Liver (tissue), 9 donors: ENCODE results near the gene ARPP21. TPM values are rescaled to one million over a fixed set of nuclear protein-coding genes. Genes with fewer than 3 reads are reported as not detected.

Source experiments
- DNase-seq: peaks from one replicate; pipeline ENCODE4 v3.0.0-alpha.2; 2017; ENCODE audit warnings: low spot score
- H3K27ac ChIP-seq, 2 donors: one replicate each; pipeline ENCODE4 v1.7.0; 2013; ENCODE audit warnings: inconsistent platforms in 2 of 2, low read length in 2 of 2, control low read depth in 1 of 2, low read depth in 1 of 2, mild to moderate bottlenecking in 1 of 2
- H3K27me3 ChIP-seq, 4 donors: one replicate each; pipeline versions ENCODE4 v1.6.1 to v1.7.0; 2013; ENCODE audit warnings: low read length in 3 of 4, inconsistent platforms in 1 of 4, mild to moderate bottlenecking in 1 of 4, moderate library complexity in 1 of 4; ENCODE audit not compliant: control insufficient read depth in 4 of 4, insufficient read depth in 4 of 4
- H3K36me3 ChIP-seq, 4 donors: one replicate each; pipeline versions ENCODE4 v1.6.1 to v1.7.0; 2013; ENCODE audit warnings: low read length in 3 of 4, mild to moderate bottlenecking in 3 of 4, low read depth in 1 of 4, moderate library complexity in 1 of 4; ENCODE audit not compliant: control insufficient read depth in 4 of 4, insufficient read depth in 3 of 4
- H3K4me1 ChIP-seq, 4 donors: one replicate each; pipeline versions ENCODE4 v1.6.1 to v1.7.0; 2013; ENCODE audit warnings: low read length in 3 of 4, mild to moderate bottlenecking in 3 of 4, moderate library complexity in 1 of 4; ENCODE audit not compliant: control insufficient read depth in 4 of 4, insufficient read depth in 4 of 4
- H3K4me3 ChIP-seq, 3 donors: one replicate each; pipeline versions ENCODE4 v1.6.1 to v1.7.0; 2013; ENCODE audit warnings: low read length in 3 of 3, control low read depth in 1 of 3, low read depth in 1 of 3, mild to moderate bottlenecking in 1 of 3
- H3K9ac ChIP-seq, 2 donors: one replicate each; pipeline ENCODE4 v1.7.0; 2013; ENCODE audit warnings: low read length in 2 of 2, mild to moderate bottlenecking in 2 of 2, moderate library complexity in 2 of 2, control low read depth in 1 of 2, low read depth in 1 of 2
- H3K9me3 ChIP-seq, 4 donors: one replicate each; pipeline versions ENCODE4 v1.6.1 to v1.7.0; 2013; ENCODE audit warnings: low read length in 3 of 4; ENCODE audit not compliant: control insufficient read depth in 4 of 4
- ATF3 ChIP-seq: IDR thresholded peaks from 2 replicates; pipeline ENCODE4 v1.6.1; 2016; ENCODE audit warnings: antibody characterized with exemption
- EGR1 ChIP-seq, 2 donors: IDR thresholded peaks; 2 replicates each; pipeline ENCODE4 v1.6.1; 2016 to 2018; ENCODE audit warnings: antibody characterized with exemption in 2 of 2, low read depth in 2 of 2
- FOXA1 ChIP-seq: IDR thresholded peaks from 2 replicates; pipeline ENCODE4 v1.6.1; 2016; ENCODE audit warnings: antibody characterized with exemption
- FOXA2 ChIP-seq: IDR thresholded peaks from 2 replicates; pipeline ENCODE4 v1.6.1; 2016; ENCODE audit warnings: antibody characterized with exemption
- GABPA ChIP-seq, 2 donors: IDR thresholded peaks in 1 of 2; conservative IDR thresholded peaks in 1 of 2; 2 replicates each; pipeline ENCODE4 v1.6.1; 2016; ENCODE audit warnings: antibody characterized with exemption in 2 of 2, mild to moderate bottlenecking in 1 of 2, moderate library complexity in 1 of 2
- HNF4A ChIP-seq, 2 donors: conservative IDR thresholded peaks; 2 replicates each; pipeline ENCODE4 v1.6.1; 2016; ENCODE audit warnings: antibody characterized with exemption in 2 of 2, mild to moderate bottlenecking in 2 of 2
- HNF4G ChIP-seq: IDR thresholded peaks from 2 replicates; pipeline ENCODE4 v1.6.1; 2016; ENCODE audit warnings: antibody characterized with exemption
- JUND ChIP-seq, 2 donors: IDR thresholded peaks; 2 replicates each; pipeline ENCODE4 v1.6.1; 2016; ENCODE audit warnings: antibody characterized with exemption in 2 of 2
- MAX ChIP-seq: IDR thresholded peaks from 2 replicates; pipeline ENCODE4 v1.6.1; 2016; ENCODE audit warnings: antibody characterized with exemption
- NR2F2 ChIP-seq: IDR thresholded peaks from 2 replicates; pipeline ENCODE4 v1.6.1; 2016; ENCODE audit warnings: antibody characterized with exemption
- RAD21 ChIP-seq, 2 donors: IDR thresholded peaks; 2 replicates each; pipeline ENCODE4 v1.6.1; 2016; ENCODE audit warnings: antibody characterized with exemption in 2 of 2, mild to moderate bottlenecking in 2 of 2
- RXRA ChIP-seq, 2 donors: IDR thresholded peaks; 2 replicates each; pipeline ENCODE4 v1.6.1; 2017 to 2018; ENCODE audit warnings: antibody characterized with exemption in 2 of 2, mild to moderate bottlenecking in 1 of 2
- SP1 ChIP-seq: IDR thresholded peaks from 2 replicates; pipeline ENCODE4 v1.6.1; 2018; ENCODE audit warnings: antibody characterized with exemption, mild to moderate bottlenecking
- TAF1 ChIP-seq: conservative IDR thresholded peaks from 2 replicates; pipeline ENCODE4 v1.6.1; 2016; ENCODE audit warnings: antibody characterized with exemption, mild to moderate bottlenecking
- YY1 ChIP-seq: IDR thresholded peaks from 2 replicates; pipeline ENCODE4 v1.6.1; 2016; ENCODE audit warnings: antibody characterized with exemption, mild to moderate bottlenecking
- ZBTB33 ChIP-seq: IDR thresholded peaks from 2 replicates; pipeline ENCODE4 v1.6.1; 2016; ENCODE audit warnings: antibody characterized with exemption
- WGBS: extraction: QIAGEN DNeasy Blood & Tissue Kit; methylation state at CpG from one replicate; pipeline ENCODE4 v1.1.7; 2013; 5-methylcytosine and 5-hydroxymethylcytosine counted together
- polyA plus RNA-seq, 2 donors: library from polyadenylated mRNA; stranded (reverse) in 1 of 2; unstranded in 1 of 2; fragments of 200-250 nt in 1 of 2; fragments of >200 nt in 1 of 2; fragmentation: Nextera tagmentation in 1 of 2; extraction: Ambion mirVana in 1 of 2; gene quantifications; one replicate each; pipeline versions ENCODE4 v1.2.1 to v1.2.3, GENCODE V29; 2013 to 2015
- total RNA-seq, 2 donors: library from RNA; depleted of rRNA; stranded (reverse); fragments of >200 nt; gene quantifications; one replicate each; pipeline ENCODE4 v1.2.3, GENCODE V29; 2014
- TF ChIP-seq, protein P1 (sequence below): IDR thresholded peaks from 2 replicates; pipeline ENCODE4 v1.6.1; 2016; ENCODE audit warnings: antibody characterized with exemption, mild to moderate bottlenecking
- donor health status: healthy.
- donor health status: healthy.
- donor health status: healthy.
- donor health status: healthy.
- donor health status: healthy.

ARPP21 gene
- total and polyA plus RNA-seq, 4 donors, result 0.42 to 1.3 (median 0.66) TPM; not detected in 1

DNA sequence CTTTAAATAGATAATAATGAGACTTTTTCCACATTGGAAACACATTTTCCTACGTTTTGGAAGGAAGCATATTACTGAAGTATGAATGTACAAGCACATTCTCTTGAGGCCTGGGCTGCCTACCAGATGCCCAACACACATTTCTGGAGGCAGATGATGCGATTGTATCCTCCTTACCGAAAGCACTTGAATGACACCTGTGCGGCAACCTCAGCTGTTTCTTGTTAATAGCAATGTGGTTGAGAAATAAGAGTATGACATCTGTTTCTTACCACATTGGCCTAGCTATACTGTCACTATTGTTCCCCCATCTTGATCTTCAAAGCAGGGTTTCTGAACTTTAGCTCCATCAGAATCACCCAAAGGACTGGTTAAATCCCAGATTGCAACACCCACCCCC, 84.8 kb downstream of the ARPP21 start:
- Histone ChIP-seq H3K27ac (no peak overlapping the region), H3K4me3 (no peak overlapping the region), H3K9ac (no peak overlapping the region), H3K27me3 (no peaks in the 10 kb centered on the region), H3K36me3 (no peaks in the 10 kb centered on the region), H3K4me1 (no peaks in the 10 kb centered on the region), H3K9me3 (no peaks in the 10 kb centered on the region)
- TF ChIP-seq RXRA (IDR thresholded peaks at IDR 0.05) (no peak), ZBTB33 (no peak), YY1 (no peak), RAD21 (IDR thresholded peaks at IDR 0.05) (no peak), FOXA1 (no peak), FOXA2 (no peak), ATF3 (no peak), SP1 (no peak), TAF1 (no peak), EGR1 (IDR thresholded peaks at IDR 0.05; ENCODE audit: low read depth in 2 of 2) (no peak), JUND (IDR thresholded peaks at IDR 0.05) (no peak), NR2F2 (no peak), GABPA (IDR thresholded peaks at IDR 0.05 in 1 of 2, conservative IDR thresholded peaks at IDR 0.05 in 1 of 2) (no peak), HNF4G (no peak)
- TF ChIP-seq, protein P1, sequence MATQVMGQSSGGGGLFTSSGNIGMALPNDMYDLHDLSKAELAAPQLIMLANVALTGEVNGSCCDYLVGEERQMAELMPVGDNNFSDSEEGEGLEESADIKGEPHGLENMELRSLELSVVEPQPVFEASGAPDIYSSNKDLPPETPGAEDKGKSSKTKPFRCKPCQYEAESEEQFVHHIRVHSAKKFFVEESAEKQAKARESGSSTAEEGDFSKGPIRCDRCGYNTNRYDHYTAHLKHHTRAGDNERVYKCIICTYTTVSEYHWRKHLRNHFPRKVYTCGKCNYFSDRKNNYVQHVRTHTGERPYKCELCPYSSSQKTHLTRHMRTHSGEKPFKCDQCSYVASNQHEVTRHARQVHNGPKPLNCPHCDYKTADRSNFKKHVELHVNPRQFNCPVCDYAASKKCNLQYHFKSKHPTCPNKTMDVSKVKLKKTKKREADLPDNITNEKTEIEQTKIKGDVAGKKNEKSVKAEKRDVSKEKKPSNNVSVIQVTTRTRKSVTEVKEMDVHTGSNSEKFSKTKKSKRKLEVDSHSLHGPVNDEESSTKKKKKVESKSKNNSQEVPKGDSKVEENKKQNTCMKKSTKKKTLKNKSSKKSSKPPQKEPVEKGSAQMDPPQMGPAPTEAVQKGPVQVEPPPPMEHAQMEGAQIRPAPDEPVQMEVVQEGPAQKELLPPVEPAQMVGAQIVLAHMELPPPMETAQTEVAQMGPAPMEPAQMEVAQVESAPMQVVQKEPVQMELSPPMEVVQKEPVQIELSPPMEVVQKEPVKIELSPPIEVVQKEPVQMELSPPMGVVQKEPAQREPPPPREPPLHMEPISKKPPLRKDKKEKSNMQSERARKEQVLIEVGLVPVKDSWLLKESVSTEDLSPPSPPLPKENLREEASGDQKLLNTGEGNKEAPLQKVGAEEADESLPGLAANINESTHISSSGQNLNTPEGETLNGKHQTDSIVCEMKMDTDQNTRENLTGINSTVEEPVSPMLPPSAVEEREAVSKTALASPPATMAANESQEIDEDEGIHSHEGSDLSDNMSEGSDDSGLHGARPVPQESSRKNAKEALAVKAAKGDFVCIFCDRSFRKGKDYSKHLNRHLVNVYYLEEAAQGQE, result no peak
- no peak for DNase-seq
- 89% methylated on average over 4 of the region's 4 CpGs for WGBS

GRCh38 chr3:35727179-35727578, 87.9 kb downstream of the ARPP21 start:
- WGBS, result 85% methylated on average over 3 of the region's 3 CpGs
- no peak for DNase-seq
- H3K27ac ChIP-seq, result no peak overlapping the region
- H3K9ac ChIP-seq, result no peak overlapping the region
- no peaks in the 10 kb centered on the region for H3K36me3 ChIP-seq
- no peaks in the 10 kb centered on the region for H3K9me3 ChIP-seq
- no peaks in the 10 kb centered on the region for H3K4me1 ChIP-seq
- H3K4me3 ChIP-seq, result no peak overlapping the region
- TF ChIP-seq YY1 (no peak), FOXA1 (no peak), HNF4A (conservative IDR thresholded peaks at IDR 0.05) (no peak), RAD21 (IDR thresholded peaks at IDR 0.05) (no peak), FOXA2 (no peak), JUND (IDR thresholded peaks at IDR 0.05) (no peak), MAX (no peak), HNF4G (no peak), SP1 (no peak), ZBTB33 (no peak)
- TF ChIP-seq, protein P1, result no peak
- no peaks in the 10 kb centered on the region for H3K27me3 ChIP-seq
